ENCODE measurements around the gene ADIG.
"Not testable (repeated sequence)": the region's sequence is repeated elsewhere in the genome, so short reads cannot be mapped to it uniquely, and the experiment has no call there.

The ADIG gene

GRCh38 chr20:38579219-38579910 is 1.6 kb upstream of the ADIG start:
- peak; percentile 61 for DNase-seq

- DNase-seq = peak; percentile 18
Observed at GRCh38 chr20:38579921-38580320, 1.1 kb upstream of the ADIG start.

GRCh38 chr20:38581830-38582358 is 897 bp downstream of the ADIG start:
- DNase-seq = no peak

- DNase-seq = no peak
Observed at GRCh38 chr20:38583306-38583705, 2.3 kb downstream of the ADIG start.

- no peak for DNase-seq
Observed at GRCh38 chr20:38584099-38584763, 3.2 kb downstream of the ADIG start.

- DNase-seq = no peak
Observed at GRCh38 chr20:38585404-38586180, 4.6 kb downstream of the ADIG start.

- no peak for DNase-seq
Observed at GRCh38 chr20:38586181-38586525, 5.2 kb downstream of the ADIG start.

- no peak for DNase-seq
Observed at GRCh38 chr20:38588303-38588702, 7.3 kb downstream of the ADIG start.

- DNase-seq = no peak
Observed at GRCh38 chr20:38589351-38589750, 8.4 kb downstream of the ADIG start.

GRCh38 chr20:38589967-38590675 is 9.1 kb downstream of the ADIG start:
- no peak for DNase-seq

- DNase-seq = no peak
Observed at GRCh38 chr20:38590676-38591473, 9.9 kb downstream of the ADIG start.

GRCh38 chr20:38591474-38592410 is 10.7 kb downstream of the ADIG start:
- DNase-seq = no peak

- not testable (repeated sequence) for DNase-seq
Observed at GRCh38 chr20:38592411-38592790, 11.4 kb downstream of the ADIG start.

- not testable (repeated sequence) for DNase-seq
Observed at GRCh38 chr20:38594281-38594680, 13.3 kb downstream of the ADIG start.

GRCh38 chr20:38595886-38596285 is 14.9 kb downstream of the ADIG start:
- not testable (repeated sequence) for DNase-seq

GRCh38 chr20:38599410-38599882 is 18.4 kb downstream of the ADIG start:
- DNase-seq = no peak

GRCh38 chr20:38600057-38600456 is 19.1 kb downstream of the ADIG start:
- no peak for DNase-seq

GRCh38 chr20:38601216-38602184 is 20.5 kb downstream of the ADIG start, which contains the start of gene ARHGAP40:
Gene ARHGAP40, plus strand, starts transcription at chr20:38601809.
- no peak for DNase-seq

- DNase-seq = no peak
Observed at GRCh38 chr20:38602185-38602581, 21.2 kb downstream of the ADIG start.

GRCh38 chr20:38603286-38603685 is 22.3 kb downstream of the ADIG start:
- DNase-seq = no peak

All from DMS79 treated with DMSO at 0.1 percent for 48 hours (cell line).